Hepatocyte (in vitro differentiated cells): Measurements from ENCODE around the gene SRP19. TPM values are rescaled to one million over a fixed set of nuclear protein-coding genes. Genes with fewer than 3 reads are reported as not detected.

Experiments
- DNase-seq: peaks from one replicate; pipeline ENCODE4 v3.0.0-alpha.2; 2016; ENCODE audit warnings: low spot score
- H2AFZ ChIP-seq: fragments of 200-600 bp; sonication (generic); 2 replicates; pipeline ENCODE4 v1.6.0; 2016; ENCODE audit warnings: antibody characterized with exemption, mild to moderate bottlenecking
- H3K27ac ChIP-seq: fragments of 200-600 bp; sonication (generic); 2 replicates; pipeline ENCODE4 v1.5.1; 2016; ENCODE audit warnings: mild to moderate bottlenecking
- H3K27me3 ChIP-seq: fragments of 200-600 bp; sonication (generic); 2 replicates; pipeline ENCODE4 v1.6.1; 2016
- H3K36me3 ChIP-seq: fragments of 200-600 bp; sonication (generic); replicated peaks from 2 replicates; pipeline ENCODE4 v1.5.1; 2016; ENCODE audit warnings: low read depth; ENCODE audit not compliant: insufficient read depth
- H3K4me1 ChIP-seq: fragments of 200-600 bp; sonication (generic); 2 replicates; pipeline ENCODE4 v1.5.1; 2016; ENCODE audit warnings: mild to moderate bottlenecking, moderate library complexity; ENCODE audit not compliant: insufficient read depth
- H3K4me2 ChIP-seq: fragments of 200-600 bp; sonication (generic); 2 replicates; pipeline ENCODE4 v1.6.0; 2016
- H3K4me3 ChIP-seq: fragments of 200-600 bp; sonication (generic); 2 replicates; pipeline ENCODE4 v1.5.1; 2016; ENCODE audit warnings: mild to moderate bottlenecking
- H3K79me2 ChIP-seq: fragments of 200-600 bp; sonication (generic); 2 replicates; pipeline ENCODE4 v1.6.0; 2017; ENCODE audit warnings: mild to moderate bottlenecking
- H3K9me2 ChIP-seq: fragments of 200-600 bp; sonication (generic); replicated peaks from 2 replicates; pipeline ENCODE4 v1.6.0; 2017; ENCODE audit warnings: mild to moderate bottlenecking; ENCODE audit not compliant: insufficient read depth
- H3K9me3 ChIP-seq: fragments of 200-600 bp; sonication (generic); 2 replicates; pipeline ENCODE4 v1.5.1; 2016; ENCODE audit warnings: low read depth, mild to moderate bottlenecking
- H4K20me1 ChIP-seq: fragments of 200-600 bp; sonication (generic); 2 replicates; pipeline ENCODE4 v1.6.0; 2016; ENCODE audit warnings: mild to moderate bottlenecking; ENCODE audit not compliant: insufficient read depth, poor library complexity, severe bottlenecking
- EZH2 ChIP-seq: fragments of 200-600 bp; sonication (generic); IDR thresholded peaks from 2 replicates; pipeline ENCODE4 v1.6.1; 2016; ENCODE audit warnings: antibody characterized with exemption, mild to moderate bottlenecking, borderline replicate concordance
- EZH2phosphoT487 ChIP-seq: fragments of 200-600 bp; sonication (generic); IDR thresholded peaks from one replicate; pipeline ENCODE4 v1.6.1; 2018; ENCODE audit warnings: antibody characterized with exemption, mild to moderate bottlenecking, low read depth, moderate library complexity; ENCODE audit not compliant: unreplicated experiment, severe bottlenecking
- WGBS: methylation state at CpG from one replicate; pipeline ENCODE4 v1.1.6; 2016; ENCODE audit warnings: low lambda C conversion rate; ENCODE audit errors: missing lambda C conversion rate; 5-methylcytosine and 5-hydroxymethylcytosine counted together
- polyA plus RNA-seq: library from polyadenylated mRNA; unstranded; fragments of >200 nt; fragmentation: Nextera tagmentation; extraction: Ambion mirVana; gene quantifications from 2 replicates; pipeline ENCODE4 v1.2.1, GENCODE V29; 2016
- total RNA-seq: library from RNA; depleted of rRNA; stranded (reverse); fragments of >200 nt; gene quantifications from 2 replicates; pipeline ENCODE4 v1.2.3, GENCODE V29; 2014
- TF ChIP-seq, protein P1 (sequence below): fragments of 200-600 bp; sonication (generic); IDR thresholded peaks from 2 replicates; pipeline ENCODE4 v1.5.1; 2016; ENCODE audit warnings: antibody characterized with exemption, mild to moderate bottlenecking; ENCODE audit not compliant: poor library complexity

The SRP19 gene
- total and polyA plus RNA-seq, 2 experiments from 2014 or later = 151 to 152 TPM

DNA sequence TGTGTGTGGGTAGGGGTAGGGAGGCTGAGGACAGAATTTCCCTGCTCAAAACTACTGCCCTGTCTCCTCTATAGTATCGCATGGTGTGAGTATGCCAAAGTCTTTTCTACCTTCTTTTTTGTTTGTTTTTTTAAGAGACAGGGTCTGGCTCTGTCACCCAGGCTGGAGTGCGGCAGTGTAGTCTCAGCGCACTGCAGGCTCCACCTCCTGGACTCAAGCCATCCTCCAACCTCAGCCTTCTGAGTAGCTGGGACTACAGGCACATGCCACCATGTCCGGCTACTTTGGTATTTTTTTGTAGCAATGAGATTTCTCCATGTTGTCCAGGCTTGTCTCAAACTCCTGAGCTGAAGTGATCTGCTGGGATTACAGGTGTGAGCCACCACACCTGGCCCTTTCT is 2.5 kb downstream of the SRP19 start:
- Histone ChIP-seq H3K27me3 (no peaks in the 10 kb centered on the region), H3K9me2 (no peaks in the 10 kb centered on the region), H2AFZ (no peak overlapping the region), H3K9me3 (no peaks in the 10 kb centered on the region), H3K4me2 (peak overlapping the region; percentile 91), H3K36me3 (no peaks in the 10 kb centered on the region), H3K79me2 (peaks cover 55% of the 10 kb centered on the region), H4K20me1 (peaks cover 9% of the 10 kb centered on the region), H3K4me3 (no peak overlapping the region), H3K27ac (no peak overlapping the region), H3K4me1 (peaks cover 19% of the 10 kb centered on the region)
- 93% methylated on average over 4 of the region's 4 CpGs for WGBS
- TF ChIP-seq, protein P1, sequence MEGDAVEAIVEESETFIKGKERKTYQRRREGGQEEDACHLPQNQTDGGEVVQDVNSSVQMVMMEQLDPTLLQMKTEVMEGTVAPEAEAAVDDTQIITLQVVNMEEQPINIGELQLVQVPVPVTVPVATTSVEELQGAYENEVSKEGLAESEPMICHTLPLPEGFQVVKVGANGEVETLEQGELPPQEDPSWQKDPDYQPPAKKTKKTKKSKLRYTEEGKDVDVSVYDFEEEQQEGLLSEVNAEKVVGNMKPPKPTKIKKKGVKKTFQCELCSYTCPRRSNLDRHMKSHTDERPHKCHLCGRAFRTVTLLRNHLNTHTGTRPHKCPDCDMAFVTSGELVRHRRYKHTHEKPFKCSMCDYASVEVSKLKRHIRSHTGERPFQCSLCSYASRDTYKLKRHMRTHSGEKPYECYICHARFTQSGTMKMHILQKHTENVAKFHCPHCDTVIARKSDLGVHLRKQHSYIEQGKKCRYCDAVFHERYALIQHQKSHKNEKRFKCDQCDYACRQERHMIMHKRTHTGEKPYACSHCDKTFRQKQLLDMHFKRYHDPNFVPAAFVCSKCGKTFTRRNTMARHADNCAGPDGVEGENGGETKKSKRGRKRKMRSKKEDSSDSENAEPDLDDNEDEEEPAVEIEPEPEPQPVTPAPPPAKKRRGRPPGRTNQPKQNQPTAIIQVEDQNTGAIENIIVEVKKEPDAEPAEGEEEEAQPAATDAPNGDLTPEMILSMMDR = no peak
- no peak for TF ChIP-seq EZH2
- TF ChIP-seq EZH2phosphoT487 = no peak
- no peak for DNase-seq

DNA sequence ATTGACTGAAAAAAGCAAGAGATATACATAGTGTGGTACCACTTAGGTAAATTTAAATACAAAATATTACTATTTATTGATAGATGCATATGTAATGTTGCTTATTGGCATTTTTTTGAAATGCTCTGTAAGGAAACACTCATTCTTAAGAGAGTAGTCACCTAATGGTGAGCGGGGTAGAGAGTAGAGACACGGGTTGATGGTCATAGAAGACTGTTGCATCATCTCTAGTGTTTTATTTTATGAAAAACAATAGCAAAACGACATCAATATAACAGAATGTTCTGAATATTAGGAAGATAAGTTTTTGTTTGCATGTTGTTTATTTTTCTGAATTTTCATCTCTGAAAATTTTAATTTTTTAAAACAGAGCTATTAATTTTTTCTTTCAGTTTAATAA is 4.0 kb downstream of the SRP19 start:
- no peak overlapping the region for H3K4me2 ChIP-seq
- TF ChIP-seq EZH2 = no peak
- TF ChIP-seq EZH2phosphoT487 = no peak
- TF ChIP-seq, protein P1 = no peak
- 96% methylated on average over 3 of the region's 3 CpGs for whole genome bisulfite sequencing
- DNase-seq = no peak
- no peaks in the 10 kb centered on the region for H3K9me3 ChIP-seq
- no peaks in the 10 kb centered on the region for H3K27me3 ChIP-seq
- peaks cover 19% of the 10 kb centered on the region for H3K4me1 ChIP-seq
- no peaks in the 10 kb centered on the region for H3K36me3 ChIP-seq
- H3K27ac ChIP-seq = no peak overlapping the region
- peaks cover 55% of the 10 kb centered on the region for H3K79me2 ChIP-seq
- no peak overlapping the region for H2AFZ ChIP-seq
- peaks cover 12% of the 10 kb centered on the region for H4K20me1 ChIP-seq
- H3K4me3 ChIP-seq = no peak overlapping the region
- H3K9me2 ChIP-seq = no peaks in the 10 kb centered on the region

DNA sequence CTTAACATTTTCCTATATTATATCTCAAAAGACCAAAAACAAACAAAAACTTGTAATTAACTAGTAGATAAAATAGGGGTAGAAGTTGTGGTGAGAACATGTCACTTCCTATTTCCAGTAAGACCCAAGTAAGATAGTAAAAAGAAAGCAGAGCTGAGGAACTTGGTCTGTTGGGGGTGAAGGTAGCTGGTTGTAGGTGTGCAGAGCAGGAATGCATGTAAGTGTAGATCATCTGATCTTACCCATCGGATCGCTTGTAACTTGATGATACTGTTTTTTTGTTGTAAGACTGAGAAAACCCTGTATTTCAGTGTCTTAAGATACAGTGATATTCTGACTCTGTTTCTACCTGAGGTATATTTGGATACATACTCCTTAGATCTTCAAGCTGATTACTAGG is 5.7 kb downstream of the SRP19 start:
- Histone ChIP-seq H3K9me3 (no peaks in the 10 kb centered on the region), H3K79me2 (peaks cover 52% of the 10 kb centered on the region), H3K27me3 (no peaks in the 10 kb centered on the region), H2AFZ (no peak overlapping the region), H3K4me1 (peaks cover 14% of the 10 kb centered on the region), H3K4me3 (no peak overlapping the region), H3K4me2 (no peak overlapping the region), H3K9me2 (no peaks in the 10 kb centered on the region), H4K20me1 (peaks cover 12% of the 10 kb centered on the region), H3K27ac (no peak overlapping the region), H3K36me3 (no peaks in the 10 kb centered on the region)
- no peak for DNase-seq
- 98% methylated on average over 2 of the region's 2 CpGs for WGBS
- TF ChIP-seq, protein P1 = no peak
- no peak for TF ChIP-seq EZH2phosphoT487
- TF ChIP-seq EZH2 = no peak

DNA sequence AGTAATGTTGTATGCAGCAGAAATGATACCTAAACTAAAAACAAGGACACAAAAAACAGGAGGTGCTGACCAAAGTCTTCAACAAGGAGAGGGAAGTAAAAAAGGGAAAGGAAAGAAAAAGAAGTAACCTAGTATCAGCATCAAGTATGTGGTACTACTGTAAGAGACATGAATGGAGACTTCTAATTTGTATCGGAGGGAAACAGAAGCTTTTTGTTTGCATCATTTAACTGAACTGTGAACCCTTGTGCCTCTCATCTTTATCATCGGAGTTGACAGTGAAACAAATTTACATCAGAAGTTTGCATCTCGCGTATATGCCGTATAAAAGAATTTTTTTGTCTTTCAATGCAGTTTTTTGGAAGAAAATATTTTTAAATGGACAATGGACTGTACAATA is 6.3 kb downstream of the SRP19 start:
- H3K27ac ChIP-seq = no peak overlapping the region
- no peaks in the 10 kb centered on the region for H3K36me3 ChIP-seq
- H3K4me2 ChIP-seq = no peak overlapping the region
- peaks cover 12% of the 10 kb centered on the region for H4K20me1 ChIP-seq
- no peaks in the 10 kb centered on the region for H3K27me3 ChIP-seq
- DNase-seq = no peak
- 97% methylated on average over 5 of the region's 5 CpGs for WGBS
- no peaks in the 10 kb centered on the region for H3K9me2 ChIP-seq
- peaks cover 13% of the 10 kb centered on the region for H3K4me1 ChIP-seq
- no peak overlapping the region for H2AFZ ChIP-seq
- no peak for TF ChIP-seq EZH2
- TF ChIP-seq, protein P1 = no peak
- TF ChIP-seq EZH2phosphoT487 = no peak
- H3K79me2 ChIP-seq = peaks cover 45% of the 10 kb centered on the region
- no peak overlapping the region for H3K4me3 ChIP-seq
- no peaks in the 10 kb centered on the region for H3K9me3 ChIP-seq
